PC-9 (cell line): ENCODE results near the gene ABLIM2. TPM values are rescaled to one million over a fixed set of nuclear protein-coding genes. Genes with fewer than 3 reads are reported as not detected.

Experiments used
- BruUV-seq: library from RNA; stranded (reverse); fragments of 400-500 nt; replicated peaks from 2 replicates; lab custom pipeline; 2021; lab: Mats Ljungman, UMichigan
- CTCF ChIA-PET: fragments of 300-600 bp; sonication (Branson Sonifier 250); formaldehyde crosslinking; loops from one replicate; lab custom pipeline; 2022; ENCODE audit warnings: antibody characterized with exemption; lab: Charles Lee
- POLR2A ChIA-PET: fragments of 300-600 bp; sonication (Branson Sonifier 250); formaldehyde crosslinking; loops from one replicate; lab custom pipeline; 2022; ENCODE audit warnings: antibody characterized with exemption; ENCODE audit not compliant: unreplicated experiment; lab: Charles Lee
- DNase-seq, 2 experiments: peaks; one replicate each; pipeline versions ENCODE4 v3.0.0 to v3.0.0-alpha.2; 2015 to 2022; ENCODE audit warnings: mixed read lengths in 1 of 2
- H2AFZ ChIP-seq: fragments of 200-600 bp; sonication (generic); 2 replicates; pipeline ENCODE4 v1.8.1; 2017; ENCODE audit warnings: antibody characterized with exemption
- H3F3A ChIP-seq: fragments of 200-600 bp; sonication (generic); 2 replicates; pipeline ENCODE4 v1.8.1; 2017; ENCODE audit warnings: antibody characterized with exemption, mild to moderate bottlenecking, low read depth; ENCODE audit not compliant: insufficient read depth
- H3K27ac ChIP-seq: fragments of 200-600 bp; sonication (generic); 2 replicates; pipeline ENCODE4 v1.6.1; 2016; ENCODE audit warnings: mixed run types
- H3K27me3 ChIP-seq: fragments of 200-600 bp; sonication (generic); 2 replicates; pipeline ENCODE4 v1.6.1; 2016; ENCODE audit warnings: low read depth, mixed run types; ENCODE audit not compliant: insufficient read depth
- H3K36me3 ChIP-seq: fragments of 200-600 bp; sonication (generic); 2 replicates; pipeline ENCODE4 v1.6.1; 2016; ENCODE audit warnings: low read depth, mixed run types
- H3K4me1 ChIP-seq: fragments of 200-600 bp; sonication (generic); replicated peaks from 2 replicates; pipeline ENCODE4 v1.6.1; 2016; ENCODE audit warnings: mixed run types; ENCODE audit not compliant: insufficient read depth
- H3K4me2 ChIP-seq: fragments of 200-600 bp; sonication (generic); 2 replicates; pipeline ENCODE4 v1.6.1; 2017; ENCODE audit warnings: mixed run types
- H3K4me3 ChIP-seq: fragments of 200-600 bp; sonication (generic); 2 replicates; pipeline ENCODE4 v1.6.1; 2016; ENCODE audit warnings: mixed run types
- H3K79me2 ChIP-seq: fragments of 200-600 bp; sonication (generic); 2 replicates; pipeline ENCODE4 v1.6.1; 2017; ENCODE audit warnings: low read depth, mixed run types
- H3K9me2 ChIP-seq: fragments of 200-600 bp; sonication (generic); 2 replicates; pipeline ENCODE4 v1.8.1; 2017; ENCODE audit warnings: mild to moderate bottlenecking; ENCODE audit not compliant: insufficient read depth
- H3K9me3 ChIP-seq: fragments of 200-600 bp; sonication (generic); 2 replicates; pipeline ENCODE4 v1.8.1; 2016; ENCODE audit warnings: low read depth; ENCODE audit not compliant: insufficient read depth
- H4K20me1 ChIP-seq: fragments of 200-600 bp; sonication (generic); 2 replicates; pipeline ENCODE4 v1.8.1; 2017; ENCODE audit not compliant: insufficient read depth
- EZH2 ChIP-seq: fragments of 200-600 bp; sonication (generic); IDR thresholded peaks from 2 replicates; pipeline ENCODE4 v1.8.0; 2017; ENCODE audit warnings: antibody characterized with exemption, low read depth
- intact Hi-C: fragments of 100-400 bp; cut with micrococcal nuclease; formaldehyde crosslinking; loops from one replicate; pipeline ENCODE4 v1.10.0; 2022; ENCODE audit not compliant: unreplicated experiment
- total RNA-seq: library from RNA; stranded (reverse); gene quantifications from 2 replicates; pipeline ENCODE4 v1.2.3, GENCODE V29; 2021
- TF ChIP-seq, protein P1 (sequence below): fragments of 200-600 bp; sonication (generic); conservative IDR thresholded peaks from 2 replicates; pipeline ENCODE4 v1.6.1; 2017; ENCODE audit warnings: mixed run types, antibody characterized with exemption, mild to moderate bottlenecking, moderate library complexity

Gene ABLIM2
- total RNA-seq, 1 experiment from 2014 or later: 1.6 TPM

DNA sequence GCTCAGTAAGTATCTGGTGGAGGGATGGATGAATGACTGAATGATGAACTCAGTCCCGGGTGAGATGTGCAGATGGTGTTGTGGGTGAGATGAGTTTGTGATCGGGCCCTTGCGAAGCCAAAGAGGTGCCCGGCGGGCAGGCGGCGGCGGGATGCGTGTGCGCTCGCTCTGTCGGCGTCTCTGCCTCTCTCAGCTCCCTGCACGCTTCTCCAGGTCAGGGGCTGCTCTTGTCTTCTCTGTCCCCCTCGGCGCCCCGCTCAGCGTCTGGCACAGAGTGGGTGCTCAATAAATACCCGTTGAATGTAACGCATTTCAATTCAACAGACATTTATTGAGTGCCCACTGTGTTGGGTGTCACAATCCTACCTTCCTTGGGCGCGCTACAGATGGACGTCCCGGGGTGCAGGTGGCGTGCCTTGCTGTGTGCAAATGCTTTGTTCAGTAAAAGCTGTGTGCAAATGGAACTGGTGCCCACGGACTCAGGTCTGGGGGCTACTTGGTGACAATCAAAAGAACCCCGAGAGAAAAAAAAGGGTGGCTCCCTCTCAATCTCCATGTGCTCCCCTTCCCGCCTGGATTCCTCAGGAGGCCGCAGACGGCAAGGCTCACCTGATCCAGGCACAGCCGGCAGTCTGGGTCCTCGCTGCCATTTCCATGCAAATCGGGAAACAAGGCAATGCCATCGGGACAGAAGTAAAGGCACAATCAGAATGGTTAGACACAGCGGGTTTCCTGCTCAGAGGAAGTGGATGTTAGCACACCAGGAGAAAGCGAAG, 153.4 kb downstream of the ABLIM2 start:
- Histone ChIP-seq H3K9me2 (no peaks in the 10 kb centered on the region), H3K27me3 (peaks cover 3% of the 10 kb centered on the region; the same call in 1 of the 2 replicates), H3K9me3 (no peaks in the 10 kb centered on the region), H3K4me3 (no peak overlapping the region), H2AFZ (no peak overlapping the region), H3K36me3 (no peaks in the 10 kb centered on the region), H4K20me1 (no peaks in the 10 kb centered on the region), H3F3A (no peaks in the 10 kb centered on the region), H3K79me2 (no peaks in the 10 kb centered on the region), H3K4me1 (no peaks in the 10 kb centered on the region), H3K4me2 (no peak overlapping the region), H3K27ac (no peak overlapping the region)
- no peak for DNase-seq
- ChIA-PET CTCF (no interaction called here), POLR2A (no interaction called here)
- BruUV-seq: no TSS peak
- intact Hi-C loops: no loop called here
- TF ChIP-seq, protein P1, sequence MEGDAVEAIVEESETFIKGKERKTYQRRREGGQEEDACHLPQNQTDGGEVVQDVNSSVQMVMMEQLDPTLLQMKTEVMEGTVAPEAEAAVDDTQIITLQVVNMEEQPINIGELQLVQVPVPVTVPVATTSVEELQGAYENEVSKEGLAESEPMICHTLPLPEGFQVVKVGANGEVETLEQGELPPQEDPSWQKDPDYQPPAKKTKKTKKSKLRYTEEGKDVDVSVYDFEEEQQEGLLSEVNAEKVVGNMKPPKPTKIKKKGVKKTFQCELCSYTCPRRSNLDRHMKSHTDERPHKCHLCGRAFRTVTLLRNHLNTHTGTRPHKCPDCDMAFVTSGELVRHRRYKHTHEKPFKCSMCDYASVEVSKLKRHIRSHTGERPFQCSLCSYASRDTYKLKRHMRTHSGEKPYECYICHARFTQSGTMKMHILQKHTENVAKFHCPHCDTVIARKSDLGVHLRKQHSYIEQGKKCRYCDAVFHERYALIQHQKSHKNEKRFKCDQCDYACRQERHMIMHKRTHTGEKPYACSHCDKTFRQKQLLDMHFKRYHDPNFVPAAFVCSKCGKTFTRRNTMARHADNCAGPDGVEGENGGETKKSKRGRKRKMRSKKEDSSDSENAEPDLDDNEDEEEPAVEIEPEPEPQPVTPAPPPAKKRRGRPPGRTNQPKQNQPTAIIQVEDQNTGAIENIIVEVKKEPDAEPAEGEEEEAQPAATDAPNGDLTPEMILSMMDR: no peak

DNA sequence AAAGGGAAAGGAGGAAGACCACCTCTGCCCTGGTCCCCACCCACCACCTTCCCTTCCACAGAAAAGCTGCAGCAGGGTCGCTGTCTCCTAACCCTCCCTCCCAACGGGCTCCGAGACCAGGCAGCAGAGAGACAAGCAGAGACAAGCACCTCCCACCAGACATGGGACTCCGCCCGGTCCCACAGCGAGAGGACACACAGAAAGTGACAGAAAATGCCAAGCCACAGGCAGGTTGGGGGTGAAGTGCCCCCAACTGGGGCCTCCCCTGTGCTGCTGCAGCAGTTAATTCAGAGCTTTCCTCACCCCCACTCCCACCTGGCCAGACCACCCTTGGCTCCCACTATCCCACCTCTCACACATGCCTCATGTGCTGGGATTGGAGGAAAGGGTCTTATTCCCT, 154.5 kb downstream of the ABLIM2 start:
- Histone ChIP-seq H3K9me3 (no peaks in the 10 kb centered on the region), H4K20me1 (no peaks in the 10 kb centered on the region), H3K9me2 (no peaks in the 10 kb centered on the region), H3K4me3 (no peak overlapping the region), H3K4me1 (no peaks in the 10 kb centered on the region), H3K27ac (no peak overlapping the region), H2AFZ (no peak overlapping the region), H3K27me3 (peaks cover 3% of the 10 kb centered on the region; the same call in 1 of the 2 replicates), H3F3A (no peaks in the 10 kb centered on the region), H3K79me2 (no peaks in the 10 kb centered on the region), H3K36me3 (no peaks in the 10 kb centered on the region), H3K4me2 (no peak overlapping the region)
- TF ChIP-seq, protein P1: no peak
- no peak for TF ChIP-seq EZH2
- CTCF ChIA-PET: no interaction called here
- POLR2A ChIA-PET: no interaction called here
- intact Hi-C loops: no loop called here
- no TSS peak for BruUV-seq
- no peak for DNase-seq

DNA sequence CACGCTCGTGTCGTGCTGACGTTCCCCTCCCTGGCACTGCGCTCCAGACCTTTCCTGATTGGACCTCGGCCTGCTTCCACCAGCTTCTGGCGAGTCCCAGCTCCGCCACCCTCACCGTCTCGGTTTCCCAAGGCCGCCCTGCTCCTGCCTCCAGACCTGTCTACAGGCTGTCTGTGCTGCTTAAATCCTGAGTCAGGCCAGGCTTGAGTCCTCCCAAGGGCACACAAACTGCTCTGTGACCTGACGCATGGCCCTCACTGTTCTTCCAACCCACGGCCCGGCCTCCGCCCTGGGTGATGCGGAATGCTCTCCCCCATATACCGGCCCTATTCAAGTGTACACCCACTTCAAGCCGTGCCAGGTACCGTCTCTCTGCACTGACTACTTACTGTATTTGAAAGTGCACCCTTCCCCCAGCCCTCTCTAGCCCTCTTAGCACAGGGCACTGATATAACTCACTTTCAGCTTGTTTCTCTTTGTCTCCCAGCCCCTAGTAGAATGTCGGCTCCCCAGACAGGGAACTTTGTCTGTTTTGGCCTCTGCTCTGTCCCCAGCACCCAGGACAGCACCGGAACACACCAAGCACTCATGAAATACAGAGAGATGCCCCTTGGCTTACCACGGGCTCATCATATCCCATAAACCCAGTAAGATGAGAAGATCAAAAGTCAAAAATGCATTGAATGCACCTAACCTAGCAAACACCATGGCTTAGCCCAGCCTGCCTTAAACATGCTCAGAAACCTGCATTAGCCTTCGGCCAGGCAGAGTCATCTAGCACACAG, 155.9 kb downstream of the ABLIM2 start:
- no peaks in the 10 kb centered on the region for H3K9me3 ChIP-seq
- POLR2A ChIA-PET: no interaction called here

More for the DNA sequence above, 155.9 kb downstream of the ABLIM2 start:
- no peak overlapping the region for H3K4me3 ChIP-seq
- CTCF ChIA-PET: no interaction called here
- no peaks in the 10 kb centered on the region for H4K20me1 ChIP-seq
- H3K36me3 ChIP-seq: no peaks in the 10 kb centered on the region
- peaks cover 3% of the 10 kb centered on the region; the same call in 1 of the 2 replicates for H3K27me3 ChIP-seq
- H2AFZ ChIP-seq: no peak overlapping the region
- no peaks in the 10 kb centered on the region for H3K79me2 ChIP-seq
- H3K9me2 ChIP-seq: no peaks in the 10 kb centered on the region
- no peaks in the 10 kb centered on the region for H3K4me1 ChIP-seq
- intact Hi-C loops: no loop called here
- no TSS peak for BruUV-seq
- no peak overlapping the region for H3K4me2 ChIP-seq
- H3F3A ChIP-seq: no peaks in the 10 kb centered on the region
- H3K27ac ChIP-seq: no peak overlapping the region
- no peak for DNase-seq
- TF ChIP-seq, protein P1: no peak
- TF ChIP-seq EZH2: no peak
